ENCODE data around the gene GDF2. TPM values are rescaled to one million over a fixed set of nuclear protein-coding genes. Genes with fewer than 3 reads are reported as not detected.

Gene GDF2
- total RNA-seq, 1 donor from 2014 or later = not detected

DNA sequence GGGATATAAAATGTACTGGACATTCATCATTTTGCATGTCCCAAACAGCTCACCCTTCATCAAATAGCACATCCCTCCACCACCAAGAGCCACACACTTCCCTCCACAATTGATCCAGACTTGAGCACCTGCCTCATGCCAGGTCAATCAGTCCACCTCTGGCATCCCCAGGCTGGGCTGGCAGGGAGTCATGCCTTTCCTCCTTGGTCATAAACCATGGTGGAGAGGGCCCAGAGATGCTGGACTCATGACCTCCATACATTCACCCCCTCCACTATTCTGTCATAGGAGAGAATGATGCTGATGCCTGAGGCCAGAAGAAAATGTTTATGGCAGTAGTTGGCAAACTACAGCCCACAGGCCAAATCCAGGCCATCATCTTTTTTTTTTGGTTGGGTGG is 38.4 kb upstream of the GDF2 start:
- peaks cover 58% of the 10 kb centered on the region for H3K27me3 Mint-ChIP-seq (ENCODE audit: low read depth)
- H3K9me3 Mint-ChIP-seq = no peaks in the 10 kb centered on the region
- no peaks in the 10 kb centered on the region for H3K4me1 Mint-ChIP-seq
- TF ChIP-seq, protein P1, sequence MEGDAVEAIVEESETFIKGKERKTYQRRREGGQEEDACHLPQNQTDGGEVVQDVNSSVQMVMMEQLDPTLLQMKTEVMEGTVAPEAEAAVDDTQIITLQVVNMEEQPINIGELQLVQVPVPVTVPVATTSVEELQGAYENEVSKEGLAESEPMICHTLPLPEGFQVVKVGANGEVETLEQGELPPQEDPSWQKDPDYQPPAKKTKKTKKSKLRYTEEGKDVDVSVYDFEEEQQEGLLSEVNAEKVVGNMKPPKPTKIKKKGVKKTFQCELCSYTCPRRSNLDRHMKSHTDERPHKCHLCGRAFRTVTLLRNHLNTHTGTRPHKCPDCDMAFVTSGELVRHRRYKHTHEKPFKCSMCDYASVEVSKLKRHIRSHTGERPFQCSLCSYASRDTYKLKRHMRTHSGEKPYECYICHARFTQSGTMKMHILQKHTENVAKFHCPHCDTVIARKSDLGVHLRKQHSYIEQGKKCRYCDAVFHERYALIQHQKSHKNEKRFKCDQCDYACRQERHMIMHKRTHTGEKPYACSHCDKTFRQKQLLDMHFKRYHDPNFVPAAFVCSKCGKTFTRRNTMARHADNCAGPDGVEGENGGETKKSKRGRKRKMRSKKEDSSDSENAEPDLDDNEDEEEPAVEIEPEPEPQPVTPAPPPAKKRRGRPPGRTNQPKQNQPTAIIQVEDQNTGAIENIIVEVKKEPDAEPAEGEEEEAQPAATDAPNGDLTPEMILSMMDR (IDR thresholded peaks at IDR 0.05; ENCODE audit: unreplicated experiment) = no peak
- H3K4me3 Mint-ChIP-seq = no peak overlapping the region
- H3K36me3 Mint-ChIP-seq = no peaks in the 10 kb centered on the region
- DNase-seq (ENCODE audit: low spot score in 2 of 2, unreplicated experiment in 2 of 2) = no peak
- H3K27ac Mint-ChIP-seq = no peak overlapping the region

DNA sequence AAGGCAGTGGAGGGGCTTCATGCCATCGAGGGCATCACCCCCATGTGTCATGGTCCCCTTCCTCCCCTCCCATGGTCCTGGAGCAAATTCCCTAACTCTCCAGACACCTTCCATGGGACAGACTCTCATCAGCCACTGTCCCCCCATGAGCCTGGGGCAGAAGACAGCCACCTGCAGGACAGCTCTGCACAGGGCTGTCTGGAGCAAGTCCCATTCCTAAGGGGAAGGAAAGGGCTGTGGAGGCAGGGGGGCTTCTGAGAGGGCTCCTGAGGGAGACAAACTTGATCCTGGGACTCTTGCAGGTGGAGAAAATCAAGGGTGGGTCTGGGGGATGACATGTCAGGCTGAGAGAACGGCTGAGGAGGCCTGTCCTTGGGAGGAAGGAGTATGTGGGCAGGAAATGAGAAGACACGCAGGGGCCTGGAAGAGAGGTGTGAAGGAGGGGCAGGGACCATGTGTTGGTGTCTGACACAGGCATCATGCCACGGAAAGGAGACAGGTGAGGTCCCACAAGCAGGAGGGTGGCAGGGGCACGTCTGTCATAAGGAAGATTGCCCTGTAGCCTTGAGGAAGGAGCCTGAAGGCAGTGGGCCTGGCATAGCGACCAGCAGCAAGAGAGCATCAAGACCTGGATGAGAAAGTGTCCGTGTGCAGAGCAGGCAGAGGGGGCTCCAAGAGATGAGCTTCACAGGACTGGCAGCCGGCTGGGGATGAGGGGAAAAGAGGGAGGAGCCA is 36.7 kb upstream of the GDF2 start:
- no peaks in the 10 kb centered on the region for H3K9me3 Mint-ChIP-seq
- no peaks in the 10 kb centered on the region for H3K4me1 Mint-ChIP-seq
- no peak overlapping the region for H3K4me3 Mint-ChIP-seq
- no peak overlapping the region for H3K27ac Mint-ChIP-seq
- H3K36me3 Mint-ChIP-seq = no peaks in the 10 kb centered on the region
- TF ChIP-seq, protein P1 (IDR thresholded peaks at IDR 0.05; ENCODE audit: unreplicated experiment) = no peak
- no peak for DNase-seq (ENCODE audit: low spot score in 2 of 2, unreplicated experiment in 2 of 2)
- peaks cover 69% of the 10 kb centered on the region for H3K27me3 Mint-ChIP-seq (ENCODE audit: low read depth)

DNA sequence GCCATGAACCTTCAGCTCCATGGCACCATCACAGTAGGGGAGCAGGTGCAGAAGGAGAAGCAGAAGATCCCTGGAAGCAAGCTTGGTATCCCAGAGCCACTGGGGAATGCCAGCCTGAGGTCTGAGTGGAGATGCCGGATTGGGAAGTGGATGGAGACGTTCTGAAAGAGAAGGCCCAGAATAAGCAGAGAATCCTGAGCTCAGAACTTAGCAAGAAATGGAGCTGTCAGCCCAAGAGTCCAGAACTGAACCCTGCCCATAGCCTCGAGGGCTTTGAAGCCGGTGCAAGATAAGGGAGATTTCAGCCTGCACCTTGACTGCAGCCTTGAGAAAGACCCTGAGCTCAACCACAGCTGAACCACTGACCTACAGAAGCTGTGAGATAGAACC is 36.1 kb upstream of the GDF2 start:
- H3K27ac Mint-ChIP-seq = no peak overlapping the region
- H3K36me3 Mint-ChIP-seq = no peaks in the 10 kb centered on the region
- H3K9me3 Mint-ChIP-seq = no peaks in the 10 kb centered on the region
- no peak overlapping the region for H3K4me3 Mint-ChIP-seq
- DNase-seq (ENCODE audit: low spot score in 2 of 2, unreplicated experiment in 2 of 2) = no peak
- peaks cover 73% of the 10 kb centered on the region for H3K27me3 Mint-ChIP-seq (ENCODE audit: low read depth)
- TF ChIP-seq, protein P1 (IDR thresholded peaks at IDR 0.05; ENCODE audit: unreplicated experiment) = no peak
- H3K4me1 Mint-ChIP-seq = no peaks in the 10 kb centered on the region

DNA sequence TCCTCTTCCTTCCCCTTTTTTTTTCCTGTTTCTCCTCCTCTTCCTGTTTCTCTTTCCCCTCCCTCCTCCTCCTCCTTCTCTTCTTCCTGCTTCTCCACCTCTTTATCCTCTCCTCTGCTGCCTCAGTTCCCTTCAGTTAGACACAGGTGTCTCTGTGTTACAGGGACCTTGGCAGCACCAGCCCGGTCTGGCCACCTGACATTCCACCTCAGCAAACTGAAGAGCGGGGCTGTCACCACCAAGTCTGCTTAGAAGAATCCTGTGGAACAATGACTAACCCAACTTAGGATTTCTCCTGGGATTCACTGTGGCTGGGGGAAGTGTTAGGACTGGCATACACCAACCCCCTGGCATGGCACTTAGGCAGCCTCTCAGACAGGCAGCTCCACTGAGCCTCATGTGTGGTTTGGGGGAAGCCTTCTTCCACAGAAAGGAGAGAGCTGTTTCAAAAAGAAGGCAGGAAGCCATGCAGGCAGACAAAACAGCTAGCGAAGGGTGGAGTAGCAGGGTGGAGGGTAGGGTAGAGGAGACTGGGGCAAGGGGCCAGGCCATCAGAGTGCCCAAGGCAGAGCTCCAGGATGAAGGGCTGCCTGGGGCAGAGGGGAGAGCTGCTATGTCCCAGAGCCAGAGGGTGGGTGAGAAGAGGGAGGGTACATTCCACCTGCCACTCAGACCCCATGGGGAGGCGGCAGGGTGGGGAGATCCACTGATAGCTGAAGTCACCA is 35.5 kb upstream of the GDF2 start:
- no peaks in the 10 kb centered on the region for H3K4me1 Mint-ChIP-seq
- peaks cover 73% of the 10 kb centered on the region for H3K27me3 Mint-ChIP-seq (ENCODE audit: low read depth)
- H3K4me3 Mint-ChIP-seq = no peak overlapping the region
- H3K9me3 Mint-ChIP-seq = no peaks in the 10 kb centered on the region
- TF ChIP-seq, protein P1 (IDR thresholded peaks at IDR 0.05; ENCODE audit: unreplicated experiment) = no peak
- H3K36me3 Mint-ChIP-seq = no peaks in the 10 kb centered on the region
- H3K27ac Mint-ChIP-seq = no peak overlapping the region
- DNase-seq (ENCODE audit: low spot score in 2 of 2, unreplicated experiment in 2 of 2) = no peak

DNA sequence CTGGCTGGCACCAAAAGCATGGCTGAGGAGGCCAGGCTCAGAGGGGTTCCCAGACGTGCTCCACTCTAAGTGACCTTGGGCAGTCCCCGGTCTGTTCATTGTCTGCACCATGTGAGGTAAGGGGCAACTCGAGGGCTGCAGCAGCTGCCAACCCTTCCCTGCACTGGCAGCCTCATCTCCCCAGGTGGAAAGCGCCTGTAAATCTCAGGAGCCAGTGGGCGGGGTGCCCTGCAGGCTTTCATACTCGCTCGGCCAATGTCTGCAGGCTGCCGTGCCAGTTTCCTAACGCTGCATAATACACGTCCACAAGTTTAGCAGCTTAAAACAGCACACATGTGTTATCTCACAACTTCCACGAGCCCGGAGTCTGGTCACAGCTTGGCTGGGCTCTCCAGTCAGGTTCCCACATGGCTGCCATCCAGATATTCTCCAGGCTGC is 34.9 kb upstream of the GDF2 start:
- H3K4me1 Mint-ChIP-seq = no peaks in the 10 kb centered on the region
- TF ChIP-seq, protein P1 (IDR thresholded peaks at IDR 0.05; ENCODE audit: unreplicated experiment) = no peak
- peaks cover 73% of the 10 kb centered on the region for H3K27me3 Mint-ChIP-seq (ENCODE audit: low read depth)
- H3K36me3 Mint-ChIP-seq = no peaks in the 10 kb centered on the region
- H3K27ac Mint-ChIP-seq = no peak overlapping the region
- no peaks in the 10 kb centered on the region for H3K9me3 Mint-ChIP-seq
- no peak overlapping the region for H3K4me3 Mint-ChIP-seq
- no peak for DNase-seq (ENCODE audit: low spot score in 2 of 2, unreplicated experiment in 2 of 2)
